ENCODE results near the gene NOTCH1.

Gene NOTCH1

DNA sequence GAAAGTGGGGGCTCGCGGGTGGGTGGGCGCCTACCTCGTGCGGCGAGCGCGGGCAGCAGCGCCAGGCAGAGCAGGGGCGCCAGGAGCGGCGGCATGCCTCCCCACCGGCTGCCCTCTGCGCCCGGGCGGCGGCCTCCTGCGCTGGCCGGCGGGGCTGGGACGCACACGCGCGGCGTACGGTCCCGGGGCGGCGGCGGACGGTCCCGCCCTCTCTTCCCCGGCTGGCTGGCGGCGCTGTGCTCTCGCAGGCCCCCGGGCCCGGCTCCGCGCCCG lies 220 bp downstream of the NOTCH1 start:
- DNase-seq (ENCODE audit: extremely low read depth, low read depth), result no peak
- TF ChIP-seq CTCF (IDR thresholded peaks at IDR 0.05; ENCODE audit: low read depth, low read length), result no peak

DNA sequence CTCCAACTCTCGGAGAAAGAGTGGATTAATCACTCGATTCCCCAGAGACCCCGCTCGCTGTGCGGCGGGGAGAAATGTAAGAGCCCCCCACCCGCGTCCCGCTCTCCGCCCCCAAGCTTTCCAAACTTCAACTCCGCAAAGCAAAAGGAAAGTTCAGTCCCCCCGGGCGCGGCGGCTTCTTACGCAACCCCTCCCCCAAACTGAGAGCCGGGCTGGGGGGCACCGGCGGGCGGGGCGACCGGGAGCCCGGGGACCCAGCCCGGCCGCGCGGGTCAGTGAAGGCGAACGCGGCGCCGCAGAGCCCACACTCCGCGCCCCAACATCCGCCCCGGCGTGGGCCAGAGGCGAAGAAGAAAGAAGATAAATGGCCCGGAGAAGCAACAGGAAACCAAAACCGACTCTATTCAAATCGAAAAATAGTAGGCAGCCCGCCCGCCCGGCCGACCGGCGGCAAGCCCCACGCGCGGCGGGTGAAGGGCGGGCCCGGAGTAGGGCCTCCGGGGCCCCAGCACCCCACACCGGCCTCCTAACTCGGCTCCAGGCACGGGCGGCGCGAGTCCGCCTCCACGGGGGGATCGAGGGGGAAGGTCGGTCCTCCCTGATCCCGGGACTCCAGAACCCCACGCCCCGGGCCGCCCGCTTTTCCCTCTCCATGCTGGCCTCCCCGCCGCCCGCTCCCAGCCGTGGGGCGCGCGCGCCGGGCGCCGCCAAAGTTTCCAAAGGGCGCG lies 720 bp downstream of the NOTCH1 start:
- DNase-seq (ENCODE audit: extremely low read depth, low read depth), result no peak
- TF ChIP-seq CTCF (IDR thresholded peaks at IDR 0.05; ENCODE audit: low read depth, low read length), result no peak

DNA sequence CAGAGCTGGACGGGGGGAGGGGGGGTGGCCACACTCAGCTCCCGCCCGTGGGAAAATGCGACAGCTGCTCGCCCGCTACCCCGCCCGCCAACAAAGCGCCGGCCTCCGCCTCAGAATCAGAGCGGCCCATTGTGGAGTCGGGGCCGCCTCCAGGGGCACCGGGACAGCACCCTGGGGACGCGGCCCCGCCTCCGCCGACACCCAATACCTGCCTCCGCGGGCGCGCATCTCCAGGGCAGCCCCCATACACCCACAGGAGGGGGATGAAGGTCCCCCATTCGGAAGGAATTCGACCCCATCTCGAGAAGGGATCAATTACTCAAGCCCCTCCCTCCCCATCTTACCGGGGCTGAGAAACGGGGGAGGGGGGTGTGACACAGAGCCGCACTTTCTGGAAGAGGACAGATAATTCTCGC lies 1.3 kb downstream of the NOTCH1 start:
- no peak for DNase-seq (ENCODE audit: extremely low read depth, low read depth)
- no peak for TF ChIP-seq CTCF (IDR thresholded peaks at IDR 0.05; ENCODE audit: low read depth, low read length)

GRCh38 chr9:136543830-136544547 lies 1.9 kb downstream of the NOTCH1 start:
- TF ChIP-seq CTCF (IDR thresholded peaks at IDR 0.05; ENCODE audit: low read depth, low read length), result no peak

GRCh38 chr9:136543280-136543679 lies 2.6 kb downstream of the NOTCH1 start:
- TF ChIP-seq CTCF (IDR thresholded peaks at IDR 0.05; ENCODE audit: low read depth, low read length), result no peak
- DNase-seq (ENCODE audit: extremely low read depth, low read depth), result no peak

More at GRCh38 chr9:136543830-136544547, 1.9 kb downstream of the NOTCH1 start:
- DNase-seq (ENCODE audit: extremely low read depth, low read depth), result no peak

GRCh38 chr9:136542241-136543040 lies 3.4 kb downstream of the NOTCH1 start:
- DNase-seq (ENCODE audit: extremely low read depth, low read depth), result no peak
- TF ChIP-seq CTCF (IDR thresholded peaks at IDR 0.05; ENCODE audit: low read depth, low read length), result no peak

DNA sequence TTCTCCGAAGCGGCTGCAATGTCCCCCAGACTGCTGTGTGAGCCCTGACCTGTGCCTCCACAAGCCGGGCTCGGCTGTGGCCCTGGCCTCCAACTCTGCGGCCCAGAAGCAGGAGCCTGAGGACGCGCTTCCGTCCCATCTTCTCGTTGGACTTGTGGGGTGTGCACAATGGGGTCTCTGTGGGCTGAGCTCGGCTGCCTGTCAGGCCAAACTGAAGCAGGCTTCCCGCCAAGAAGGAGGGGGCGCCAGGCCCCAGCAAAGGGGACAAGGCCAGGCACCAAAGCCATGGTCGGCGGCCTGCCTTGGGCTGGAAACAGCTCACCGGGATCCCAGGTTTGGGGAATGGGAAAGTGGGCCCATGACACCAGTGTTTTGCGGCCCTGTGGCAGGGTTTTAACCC lies 4.1 kb downstream of the NOTCH1 start:
- no peak for DNase-seq (ENCODE audit: extremely low read depth, low read depth)
- TF ChIP-seq CTCF (IDR thresholded peaks at IDR 0.05; ENCODE audit: low read depth, low read length), result no peak

Data from AG09319 (cell line).